Gastrocnemius medialis (tissue), 4 donors: ENCODE results near the gene THG1L. TPM values are rescaled to one million over a fixed set of nuclear protein-coding genes. Genes with fewer than 3 reads are reported as not detected.

ENCODE experiments used
- ATAC-seq, 2 donors: fragments of 150-250 bp; one replicate each; pipeline ENCODE4 v1.9.1; 2016
- DNase-seq, 2 donors: peaks; one replicate each; pipeline ENCODE4 v3.0.0-alpha.2; 2019
- H3K27ac ChIP-seq, 4 donors: fragments of 200-600 bp; sonication (generic); 1 replicate in 1 of 4; 2 replicates in 3 of 4; pipeline ENCODE4 v1.5.1; 2016 to 2018; ENCODE audit warnings: mild to moderate bottlenecking in 2 of 4, moderate library complexity in 1 of 4
- H3K27me3 ChIP-seq, 3 donors: fragments of 200-600 bp; sonication (generic) in 2 of 3; 1 replicate in 1 of 3; 2 replicates in 2 of 3; pipeline versions ENCODE4 v1.5.1 to v1.6.0; 2016 to 2019; ENCODE audit warnings: mild to moderate bottlenecking in 1 of 3, moderate library complexity in 1 of 3
- H3K36me3 ChIP-seq, 2 donors: fragments of 200-600 bp; sonication (generic) in 1 of 2; one replicate each; pipeline ENCODE4 v1.5.1; 2017 to 2018
- H3K4me1 ChIP-seq, 2 donors: fragments of 200-600 bp; sonication (generic) in 1 of 2; one replicate each; pipeline ENCODE4 v1.5.1; 2016 to 2017; ENCODE audit warnings: mild to moderate bottlenecking in 2 of 2
- H3K4me3 ChIP-seq, 4 donors: fragments of 200-600 bp; sonication (generic) in 3 of 4; 1 replicate in 1 of 4; 2 replicates in 3 of 4; pipeline ENCODE4 v1.5.1; 2016 to 2019; ENCODE audit warnings: mild to moderate bottlenecking in 2 of 4
- H3K9me3 ChIP-seq, 3 donors: fragments of 200-600 bp; sonication (generic) in 2 of 3; 1 replicate in 1 of 3; 2 replicates in 2 of 3; pipeline ENCODE4 v1.5.1; 2016 to 2019
- CTCF ChIP-seq, 5 experiments: fragments of 450-650 bp in 3 of 5; fragments of 200-600 bp in 2 of 5; sonication (generic) in 2 of 5; IDR thresholded peaks in 4 of 5; conservative IDR thresholded peaks in 1 of 5; 1 replicate in 4 of 5; 2 replicates in 1 of 5; pipeline ENCODE4 v1.5.1; 2016 to 2019; ENCODE audit warnings: antibody characterized with exemption in 5 of 5, mild to moderate bottlenecking in 3 of 5, moderate library complexity in 3 of 5
- POLR2A ChIP-seq, 2 donors: fragments of 450-650 bp; IDR thresholded peaks; one replicate each; pipeline ENCODE4 v1.6.1; 2017; ENCODE audit warnings: antibody characterized with exemption in 2 of 2, mild to moderate bottlenecking in 2 of 2, moderate library complexity in 2 of 2
- in situ Hi-C, 4 donors: fragments of 200-750 bp; cut with MboI; loops; one replicate each; pipeline versions ENCODE4 v1.15.0 to v1.8.0; 2017; ENCODE audit warnings: low sequenced_read_pairs in 4 of 4
- intact Hi-C: fragments of 100-400 bp; cut with DNase I; formaldehyde crosslinking; loops from one replicate; pipeline ENCODE4 v1.15.1; 2023; ENCODE audit warnings: low total_unique reads
- total RNA-seq, 4 donors: library from RNA; depleted of rRNA; stranded (reverse); fragments of >200 nt; gene quantifications; one replicate each; pipeline versions ENCODE4 v1.1.0 to v1.2.3, GENCODE V29; 2016

Gene THG1L
- total RNA-seq, 4 donors from 2014 or later = 3.5 to 9.7 (median 6.6) TPM

- intact Hi-C loops = loop anchor here (5.0 to 10.0 kb wide), 3 partner anchors 305 to 595 kb away; partner anchors contain the start of gene MED7
- Histone ChIP-seq H3K36me3 (peaks cover 0 to 33% of the 10 kb centered on the region in 2 donors), H3K27ac (no peak overlapping the region), H3K27me3 (no peaks in the 10 kb centered on the region), H3K9me3 (no peaks in the 10 kb centered on the region), H3K4me1 (peaks cover 3 to 5% of the 10 kb centered on the region in 2 donors), H3K4me3 (no peak overlapping the region)
- in situ Hi-C loops = loop anchor here in 3 of 4 donors (10.0 to 25.0 kb wide), 2 partner anchors 595 to 602 kb away; partner anchors contain the start of gene MED7 (in 3 of the 3)
- DNase-seq (no peak), ATAC-seq (no peak)
- TF ChIP-seq CTCF (IDR thresholded peaks at IDR 0.05 in 4 of 5, conservative IDR thresholded peaks at IDR 0.05 in 1 of 5) (no peak), POLR2A (IDR thresholded peaks at IDR 0.05) (no peak)
These were observed 8.4 kb downstream of the THG1L start for GRCh38 chr5:157739388-157740228.

- H3K4me1 ChIP-seq = peaks cover 9 to 12% of the 10 kb centered on the region in 2 donors
- ATAC-seq = no peak
- TF ChIP-seq POLR2A (IDR thresholded peaks at IDR 0.05) (no peak), CTCF (IDR thresholded peaks at IDR 0.05 in 4 of 5, conservative IDR thresholded peaks at IDR 0.05 in 1 of 5) (peak in 1 of 5 experiments; percentile 26)
- no peak overlapping the region for H3K27ac ChIP-seq
- intact Hi-C loops = loop anchor here (5.0 to 10.0 kb wide), 3 partner anchors 305 to 595 kb away; partner anchors contain the start of gene MED7
- no peak for DNase-seq
- H3K9me3 ChIP-seq = no peaks in the 10 kb centered on the region
- in situ Hi-C loops = loop anchor here in 2 of 4 donors (25.0 kb wide), 1 partner anchor 603 kb away; the partner anchor contains the start of gene MED7 (in 2 of the 2)
- peaks cover 0 to 27% of the 10 kb centered on the region in 2 donors for H3K36me3 ChIP-seq
- H3K27me3 ChIP-seq = no peaks in the 10 kb centered on the region
- no peak overlapping the region for H3K4me3 ChIP-seq
These were observed 9.0 kb downstream of the THG1L start for GRCh38 chr5:157740229-157740610.

- H3K27me3 ChIP-seq = no peaks in the 10 kb centered on the region
- intact Hi-C loops = loop anchor here (5.0 to 10.0 kb wide), 3 partner anchors 306 to 596 kb away; partner anchors contain the start of gene MED7
- no peak for DNase-seq
- peaks cover 10 to 14% of the 10 kb centered on the region in 2 donors for H3K4me1 ChIP-seq
- no peak for ATAC-seq
- in situ Hi-C loops = loop anchor here in 2 of 4 donors (25.0 kb wide), 1 partner anchor 604 kb away; the partner anchor contains the start of gene MED7 (in 2 of the 2)
- H3K4me3 ChIP-seq = no peak overlapping the region
- no peak overlapping the region for H3K27ac ChIP-seq
- no peaks in the 10 kb centered on the region for H3K9me3 ChIP-seq
- H3K36me3 ChIP-seq = peaks cover 0 to 23% of the 10 kb centered on the region in 2 donors
- TF ChIP-seq CTCF (IDR thresholded peaks at IDR 0.05 in 4 of 5, conservative IDR thresholded peaks at IDR 0.05 in 1 of 5) (no peak), POLR2A (IDR thresholded peaks at IDR 0.05) (no peak)
These were observed 9.9 kb downstream of the THG1L start for GRCh38 chr5:157741131-157741530.

GRCh38 chr5:157743163-157744050 is 12.2 kb downstream of the THG1L start, which contains the start of gene LSM11:
TSS of gene LSM11 (plus strand) at chr5:157743712. CDS start at chr5:157743751, 39 bp downstream.
- H3K4me1 ChIP-seq = peaks cover 10 to 14% of the 10 kb centered on the region in 2 donors
- intact Hi-C loops = loop anchor here (1.0 to 10.0 kb wide), 4 partner anchors 12 to 599 kb away; partner anchors contain the start of genes MED7 and THG1L
- ATAC-seq = peak; percentile 94
- H3K4me3 ChIP-seq = peak within 1 kb of the TSS; percentile 67 to 91 (median 72)
- peak; percentile 65 to 78 for DNase-seq
- H3K27me3 ChIP-seq = no peaks in the 10 kb centered on the region
- peaks cover 0 to 5% of the 10 kb centered on the region in 2 donors for H3K36me3 ChIP-seq
- TF ChIP-seq CTCF (IDR thresholded peaks at IDR 0.05 in 4 of 5, conservative IDR thresholded peaks at IDR 0.05 in 1 of 5) (peak; percentile 87 to 100 (median 95)), POLR2A (IDR thresholded peaks at IDR 0.05) (no peak)
- in situ Hi-C loops = loop anchor here in 2 of 4 donors (25.0 kb wide), 1 partner anchor 606 kb away; the partner anchor contains the start of gene MED7 (in 2 of the 2)
- no peaks in the 10 kb centered on the region for H3K9me3 ChIP-seq
- peak within 1 kb of the TSS in 2 of 4 donors; percentile 46 to 58 for H3K27ac ChIP-seq
